Measurements from ENCODE around the gene MAPRE2. TPM values are rescaled to one million over a fixed set of nuclear protein-coding genes. Genes with fewer than 3 reads are reported as not detected.

Gene MAPRE2
- total RNA-seq, 2 donors from 2014 or later = 11.7 to 11.9 TPM

GRCh38 chr18:35030277-35030989 is 10.8 kb upstream of the MAPRE2 start:
- Histone ChIP-seq H3K9me3 (no peaks in the 10 kb centered on the region), H3K27ac (peak overlapping the region in 2 of 4 donors; percentile 22 to 34), H3K4me1 (peaks cover 4% of the 10 kb centered on the region), H3K4me3 (no peak overlapping the region), H3K27me3 (no peaks in the 10 kb centered on the region), H3K36me3 (replicated peaks in 1 of 2; ENCODE audit: insufficient read depth in 1 of 2, low read depth in 2 of 2) (no peaks in the 10 kb centered on the region)
- DNase-seq (no peak), ATAC-seq (no peak)
- WGBS, 2 donors = 40 to 50% methylated on average over 3 of the region's 3 CpGs
- intact Hi-C loops (cut with DNase I) = no loop called here
- TF ChIP-seq CTCF (IDR thresholded peaks at IDR 0.05) = no peak

GRCh38 chr18:35032113-35032512 is 9.1 kb upstream of the MAPRE2 start:
- whole genome bisulfite sequencing, 2 donors = 60 to 78% methylated on average over 1 of the region's 1 CpG
- no peak for TF ChIP-seq POLR2A (IDR thresholded peaks at IDR 0.05)
- TF ChIP-seq CTCF (IDR thresholded peaks at IDR 0.05) = no peak
- intact Hi-C loops (cut with DNase I) = no loop called here
- no peak overlapping the region for H3K27ac ChIP-seq
- no peaks in the 10 kb centered on the region for H3K4me1 ChIP-seq
- H3K36me3 ChIP-seq (replicated peaks in 1 of 2; ENCODE audit: insufficient read depth in 1 of 2, low read depth in 2 of 2) = no peaks in the 10 kb centered on the region
- H3K9me3 ChIP-seq = no peaks in the 10 kb centered on the region
- ATAC-seq (no peak), DNase-seq (no peak)
- H3K27me3 ChIP-seq = no peaks in the 10 kb centered on the region
- no peak overlapping the region for H3K4me3 ChIP-seq

- no peak for ATAC-seq
- peaks cover 19% of the 10 kb centered on the region for H3K4me1 ChIP-seq
- no peak overlapping the region for H3K27ac ChIP-seq
Measured at GRCh38 chr18:35038029-35038428, 3.2 kb upstream of the MAPRE2 start.

GRCh38 chr18:35038881-35039491 is 2.2 kb upstream of the MAPRE2 start:
- no peak for DNase-seq
- H3K27ac ChIP-seq = peak overlapping the region in 1 of 4 donors; percentile 4
- H3K27me3 ChIP-seq = no peaks in the 10 kb centered on the region
- H3K36me3 ChIP-seq (replicated peaks in 1 of 2; ENCODE audit: insufficient read depth in 1 of 2, low read depth in 2 of 2) = no peaks in the 10 kb centered on the region
- no peaks in the 10 kb centered on the region for H3K9me3 ChIP-seq
- WGBS, 2 donors = 64 to 100% methylated on average over 2 of the region's 2 CpGs
- peaks cover 25% of the 10 kb centered on the region for H3K4me1 ChIP-seq
- H3K4me3 ChIP-seq = no peak overlapping the region
- intact Hi-C loops (cut with DNase I) = no loop called here
- ATAC-seq = no peak
- TF ChIP-seq POLR2A (IDR thresholded peaks at IDR 0.05) (no peak), CTCF (IDR thresholded peaks at IDR 0.05) (no peak)

More at GRCh38 chr18:35038029-35038428, 3.2 kb upstream of the MAPRE2 start:
- DNase-seq = no peak
- intact Hi-C loops (cut with DNase I) = no loop called here
- TF ChIP-seq POLR2A (IDR thresholded peaks at IDR 0.05) = no peak
- no peak for TF ChIP-seq CTCF (IDR thresholded peaks at IDR 0.05)
- WGBS, 2 donors = 75 to 96% methylated on average over 1 of the region's 1 CpG
- no peaks in the 10 kb centered on the region for H3K27me3 ChIP-seq
- no peaks in the 10 kb centered on the region for H3K36me3 ChIP-seq (replicated peaks in 1 of 2; ENCODE audit: insufficient read depth in 1 of 2, low read depth in 2 of 2)
- no peaks in the 10 kb centered on the region for H3K9me3 ChIP-seq
- H3K4me3 ChIP-seq = no peak overlapping the region

GRCh38 chr18:35040638-35040987 is 600 bp upstream of the MAPRE2 start:
- H3K27me3 ChIP-seq = no peaks in the 10 kb centered on the region
- H3K4me1 ChIP-seq = peaks cover 25% of the 10 kb centered on the region
- DNase-seq (no peak), ATAC-seq (no peak)
- intact Hi-C loops (cut with DNase I) = no loop called here
- H3K36me3 ChIP-seq (replicated peaks in 1 of 2; ENCODE audit: insufficient read depth in 1 of 2, low read depth in 2 of 2) = no peaks in the 10 kb centered on the region
- H3K9me3 ChIP-seq = no peaks in the 10 kb centered on the region
- TF ChIP-seq POLR2A (IDR thresholded peaks at IDR 0.05) = no peak
- TF ChIP-seq CTCF (IDR thresholded peaks at IDR 0.05) = no peak
- peak overlapping the region in 1 of 2 donors; percentile 65 for H3K4me3 ChIP-seq
- H3K27ac ChIP-seq = peak overlapping the region in 3 of 4 donors; percentile 78 to 90 (median 89)
